Natural killer cell treated with Interleukin-12 subunit alpha and Interleukin-12 subunit beta and Interleukin-15 and Interleukin-18, amount 100 ng/mL, for 72 hours (primary cell): Measurements from ENCODE around the gene MAP3K5. TPM values are rescaled to one million over a fixed set of nuclear protein-coding genes. Genes with fewer than 3 reads are reported as not detected.
"Not testable (repeated sequence)": the region's sequence is repeated elsewhere in the genome, so short reads cannot be mapped to it uniquely, and the experiment has no call there.

Source experiments
- ATAC-seq, 2 donors: fragments of 150-1000 bp; cut with Tn5 transposase in 1 of 2; sonication (Bioruptor Pico), chemical (Tn5 transposase) in 1 of 2; 2 replicates each; pipeline ENCODE4 v1.10.0; 2021
- DNase-seq: peaks from one replicate; pipeline ENCODE4 v3.0.0; 2022; ENCODE audit warnings: low spot score
- H3K27ac Mint-ChIP-seq, 2 donors: 1 replicate in 1 of 2; 2 replicates in 1 of 2; pipeline ENCODE4 v1.8.0; 2022; ENCODE audit warnings: mixed read lengths in 2 of 2, mild to moderate bottlenecking in 1 of 2, moderate library complexity in 1 of 2
- H3K27me3 Mint-ChIP-seq, 2 donors: 1 replicate in 1 of 2; 2 replicates in 1 of 2; pipeline ENCODE4 v1.8.0; 2022; ENCODE audit warnings: mixed read lengths in 2 of 2
- H3K36me3 Mint-ChIP-seq: one replicate; pipeline ENCODE4 v1.8.0; 2022; ENCODE audit warnings: mixed read lengths
- H3K4me1 Mint-ChIP-seq, 2 donors: 1 replicate in 1 of 2; 2 replicates in 1 of 2; pipeline ENCODE4 v1.8.0; 2022; ENCODE audit warnings: low read depth in 2 of 2, mixed read lengths in 2 of 2, mild to moderate bottlenecking in 1 of 2
- H3K4me3 Mint-ChIP-seq: one replicate; pipeline ENCODE4 v1.8.0; 2022; ENCODE audit warnings: mixed read lengths
- H3K9me3 Mint-ChIP-seq: 2 replicates; pipeline ENCODE4 v1.8.0; 2022; ENCODE audit warnings: mixed read lengths
- total RNA-seq, 2 donors: library from RNA; stranded (reverse); gene quantifications; one replicate each; pipeline ENCODE4 v1.2.3, GENCODE V29; 2022

MAP3K5 gene
- total RNA-seq, 2 donors from 2014 or later, result 27.9 to 33.0 TPM

DNA sequence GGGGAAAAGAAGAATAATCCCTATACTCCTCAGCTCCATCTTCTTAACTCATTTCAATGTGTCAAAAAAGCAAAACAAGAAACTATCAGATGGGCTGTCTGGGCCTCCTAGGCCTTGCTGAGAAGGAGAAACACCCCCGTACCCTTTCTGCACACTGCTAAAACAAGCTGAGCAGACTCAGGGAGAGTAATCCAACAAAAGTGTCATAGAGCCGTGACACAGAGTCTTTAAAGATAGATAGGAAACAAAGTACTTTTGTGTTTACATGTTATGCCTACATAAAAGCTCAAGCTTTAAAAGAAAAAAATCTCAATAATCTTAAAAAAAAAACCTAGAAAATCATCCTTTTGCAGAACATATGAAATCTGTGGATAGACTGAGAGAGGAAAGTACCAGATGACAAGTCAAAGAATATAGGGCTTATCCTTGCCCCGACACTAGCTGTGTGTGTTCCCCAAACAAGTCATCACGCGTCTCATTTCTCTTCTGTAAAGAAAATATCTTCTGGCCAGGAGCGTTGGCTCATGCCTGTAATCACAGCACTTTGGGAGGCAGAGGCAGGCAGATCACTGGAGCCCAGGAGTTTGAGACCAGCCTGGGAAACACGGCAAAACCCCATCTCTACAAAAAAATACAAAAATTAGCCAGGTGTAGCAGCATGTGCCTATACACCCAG, 81.3 kb downstream of the MAP3K5 start:
- no peaks in the 10 kb centered on the region for H3K27me3 Mint-ChIP-seq
- no peak overlapping the region for H3K4me3 Mint-ChIP-seq
- H3K4me1 Mint-ChIP-seq, result peaks cover 16 to 35% of the 10 kb centered on the region in 2 donors
- peak overlapping the region in 1 of 2 donors; percentile 17 for H3K27ac Mint-ChIP-seq
- H3K9me3 Mint-ChIP-seq, result no peaks in the 10 kb centered on the region
- H3K36me3 Mint-ChIP-seq, result no peaks in the 10 kb centered on the region
- ATAC-seq, result no peak
- no peak for DNase-seq

DNA sequence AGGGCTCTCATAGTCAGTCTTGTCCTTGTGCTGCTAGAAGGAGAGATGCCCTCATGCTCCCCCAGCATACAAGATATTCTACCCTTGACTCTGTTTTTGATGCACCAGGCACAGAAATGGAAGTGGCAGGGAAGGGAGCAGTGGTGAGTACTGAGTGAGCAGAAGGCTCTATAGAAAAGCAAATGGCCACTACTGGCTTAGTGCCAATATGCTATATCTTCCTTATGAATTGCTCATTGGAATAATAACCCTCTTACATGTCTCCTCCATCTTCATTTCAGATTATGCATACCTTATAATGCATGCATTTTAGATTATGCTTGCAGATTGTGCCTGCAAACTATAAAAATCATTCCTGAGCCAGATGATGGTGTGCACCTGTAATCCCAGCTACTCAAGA, 82.8 kb downstream of the MAP3K5 start:
- Mint-ChIP-seq H3K27me3 (no peaks in the 10 kb centered on the region), H3K27ac (no peak overlapping the region), H3K4me3 (no peak overlapping the region), H3K4me1 (peaks cover 16 to 33% of the 10 kb centered on the region in 2 donors), H3K9me3 (no peaks in the 10 kb centered on the region), H3K36me3 (no peaks in the 10 kb centered on the region)
- DNase-seq, result no peak
- ATAC-seq, result no peak

DNA sequence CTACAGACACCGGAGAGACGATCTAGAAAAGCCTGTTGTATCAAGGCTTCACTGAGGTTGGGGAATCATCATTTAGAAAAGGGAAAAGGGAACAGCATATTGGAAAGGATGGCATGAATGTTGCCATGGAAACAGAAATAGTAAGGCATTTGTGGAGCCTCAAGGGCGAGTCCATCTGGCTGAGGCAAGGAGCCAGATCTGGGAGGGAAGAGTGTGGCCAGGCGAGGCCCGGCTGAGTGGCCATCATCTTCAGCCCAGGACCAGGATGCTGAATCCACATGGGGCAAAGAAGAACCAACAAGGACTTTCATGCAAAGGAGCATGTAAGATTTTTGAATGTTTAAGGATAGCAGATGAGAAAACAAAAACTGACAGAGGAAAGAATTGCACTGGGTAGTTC, 85.8 kb downstream of the MAP3K5 start:
- H3K4me3 Mint-ChIP-seq, result no peak overlapping the region
- H3K27me3 Mint-ChIP-seq, result no peaks in the 10 kb centered on the region
- H3K4me1 Mint-ChIP-seq, result peaks cover 22 to 29% of the 10 kb centered on the region in 2 donors
- peak overlapping the region; percentile 36 to 61 for H3K27ac Mint-ChIP-seq
- peaks cover 4% of the 10 kb centered on the region for H3K36me3 Mint-ChIP-seq
- ATAC-seq (no peak), DNase-seq (no peak)
- no peaks in the 10 kb centered on the region for H3K9me3 Mint-ChIP-seq

DNA sequence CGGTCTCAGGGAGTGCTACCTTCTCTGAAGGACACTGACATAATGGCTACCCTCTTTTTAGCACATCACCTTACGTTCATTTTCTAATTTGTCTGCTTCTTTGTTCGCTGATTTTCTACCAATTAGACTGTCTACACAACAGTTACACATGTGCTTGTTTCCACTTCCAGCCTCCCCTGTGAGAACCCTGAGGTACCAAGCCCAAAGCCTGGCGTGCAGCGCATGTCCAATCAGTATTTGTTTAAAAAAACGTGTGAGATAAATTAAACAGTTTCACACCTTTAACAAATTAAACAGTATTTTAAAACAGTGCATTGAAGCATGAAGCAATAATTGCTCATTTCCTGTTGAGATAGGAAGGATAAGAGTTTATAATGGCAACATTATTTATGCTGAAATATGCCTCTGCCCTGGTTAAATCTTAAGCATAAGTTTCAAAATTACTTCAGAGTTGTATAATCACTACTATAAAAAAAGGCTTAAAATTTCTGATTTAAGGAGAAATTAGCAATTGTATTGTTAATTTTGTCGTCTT, 88.9 kb downstream of the MAP3K5 start:
- Mint-ChIP-seq H3K9me3 (no peaks in the 10 kb centered on the region), H3K4me3 (peak overlapping the region; percentile 47), H3K36me3 (peaks cover 4% of the 10 kb centered on the region), H3K4me1 (peaks cover 36 to 48% of the 10 kb centered on the region in 2 donors), H3K27me3 (no peaks in the 10 kb centered on the region), H3K27ac (peak overlapping the region; percentile 60 to 82)
- ATAC-seq, result no peak
- no peak for DNase-seq

DNA sequence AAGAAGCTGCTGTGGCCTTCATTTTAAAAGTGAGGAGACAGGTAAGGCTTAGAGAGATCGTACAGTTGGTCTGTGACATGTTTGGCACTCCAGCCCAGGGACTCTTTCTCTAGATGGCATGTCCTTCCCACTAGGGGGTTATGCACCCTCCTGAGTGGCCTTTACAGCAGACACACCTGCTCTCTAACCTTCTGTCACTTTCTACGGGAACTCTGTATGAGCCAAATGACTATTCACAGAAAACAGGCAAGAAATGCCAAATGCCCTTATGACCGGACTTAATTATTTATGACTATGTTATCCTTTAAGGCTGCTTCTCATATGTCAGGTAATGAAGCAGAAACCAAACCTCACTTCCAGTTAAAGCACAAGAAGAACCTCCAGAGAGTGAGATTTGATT, 91.2 kb downstream of the MAP3K5 start:
- no peak overlapping the region for H3K4me3 Mint-ChIP-seq
- H3K36me3 Mint-ChIP-seq, result peaks cover 9% of the 10 kb centered on the region
- H3K9me3 Mint-ChIP-seq, result no peaks in the 10 kb centered on the region
- ATAC-seq (no peak), DNase-seq (no peak)
- no peaks in the 10 kb centered on the region for H3K27me3 Mint-ChIP-seq
- H3K27ac Mint-ChIP-seq, result peak overlapping the region in 1 of 2 donors; percentile 4
- H3K4me1 Mint-ChIP-seq, result peaks cover 25 to 37% of the 10 kb centered on the region in 2 donors

DNA sequence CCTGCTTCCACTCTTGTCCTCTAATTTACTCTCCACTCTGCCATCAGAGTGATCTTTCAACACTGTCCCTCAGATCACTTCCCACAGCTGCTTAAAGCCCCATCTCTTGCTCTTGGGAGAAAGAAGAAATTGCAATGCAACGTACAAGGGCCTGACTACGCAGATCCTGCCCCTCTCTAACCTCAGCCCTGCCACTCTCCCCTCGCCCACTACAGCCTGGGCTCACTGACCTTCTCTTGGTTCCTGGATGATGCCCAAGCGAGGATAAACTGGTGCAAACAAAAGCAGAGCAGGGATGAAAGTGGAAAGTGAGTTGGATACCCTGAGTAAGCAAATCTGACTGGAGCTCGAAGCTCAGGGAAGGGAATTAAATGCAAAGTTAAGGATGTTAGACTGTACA, 92.9 kb downstream of the MAP3K5 start:
- Mint-ChIP-seq H3K9me3 (no peaks in the 10 kb centered on the region), H3K4me3 (no peak overlapping the region), H3K27me3 (no peaks in the 10 kb centered on the region), H3K36me3 (peaks cover 9% of the 10 kb centered on the region), H3K27ac (no peak overlapping the region), H3K4me1 (peaks cover 26 to 39% of the 10 kb centered on the region in 2 donors)
- no peak for DNase-seq
- no peak for ATAC-seq

DNA sequence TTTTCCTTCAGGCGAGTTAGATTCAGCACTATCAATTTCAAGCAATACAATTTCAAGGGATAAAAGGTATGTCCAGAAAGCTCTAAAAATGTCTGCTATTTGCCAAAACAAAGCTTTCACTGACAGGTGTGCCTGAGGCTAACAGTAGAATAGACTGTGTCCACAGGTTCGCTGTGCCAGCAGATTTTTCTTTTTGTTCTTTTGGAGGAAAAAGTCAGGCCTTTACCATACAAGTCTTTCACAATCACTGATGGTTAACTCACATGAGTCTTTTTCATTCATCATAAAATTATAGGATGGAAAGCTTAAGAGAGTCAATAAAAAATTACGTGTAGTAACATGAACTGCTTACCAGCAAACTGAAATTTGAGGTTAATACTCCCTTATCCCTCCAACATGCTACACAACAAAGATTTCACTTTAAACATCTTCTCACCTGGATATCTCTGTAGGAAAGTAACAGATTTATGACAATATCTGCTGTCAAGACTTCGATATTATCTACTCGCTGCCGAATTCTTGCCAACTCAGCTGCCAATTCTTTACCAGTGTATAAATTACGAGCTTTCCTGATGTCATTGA, 95.4 kb downstream of the MAP3K5 start:
- Mint-ChIP-seq H3K27me3 (no peaks in the 10 kb centered on the region), H3K9me3 (no peaks in the 10 kb centered on the region)

DNA sequence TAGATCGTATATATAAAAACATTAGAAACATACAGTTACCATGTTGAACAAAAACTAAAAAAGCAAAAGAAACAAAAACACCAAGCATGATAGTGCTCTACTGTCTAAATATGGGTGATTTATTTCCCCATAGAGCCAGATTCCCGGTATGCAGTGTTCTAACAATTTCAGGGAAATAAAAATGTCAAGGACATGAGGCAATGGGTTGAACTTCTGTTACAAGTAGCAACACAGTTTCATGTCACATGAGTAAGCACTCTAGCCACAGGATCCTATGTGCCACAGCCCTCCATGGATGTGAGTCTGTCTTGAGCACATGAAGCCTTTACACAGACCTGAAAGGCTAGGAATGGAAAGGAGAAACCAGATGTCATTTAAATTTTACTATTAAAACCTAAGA, 96.0 kb downstream of the MAP3K5 start:
- no peaks in the 10 kb centered on the region for H3K9me3 Mint-ChIP-seq
- H3K4me3 Mint-ChIP-seq, result no peak overlapping the region
- DNase-seq (no peak), ATAC-seq (peak in 1 of 2 donors; percentile 48)
- H3K27me3 Mint-ChIP-seq, result no peaks in the 10 kb centered on the region
- H3K36me3 Mint-ChIP-seq, result peaks cover 4% of the 10 kb centered on the region
- H3K27ac Mint-ChIP-seq, result no peak overlapping the region
- peaks cover 22 to 30% of the 10 kb centered on the region in 2 donors for H3K4me1 Mint-ChIP-seq

More for the DNA sequence above, 95.4 kb downstream of the MAP3K5 start:
- peaks cover 4% of the 10 kb centered on the region for H3K36me3 Mint-ChIP-seq
- H3K4me1 Mint-ChIP-seq, result peaks cover 22 to 34% of the 10 kb centered on the region in 2 donors
- ATAC-seq (no peak), DNase-seq (no peak)
- no peak overlapping the region for H3K27ac Mint-ChIP-seq
- H3K4me3 Mint-ChIP-seq, result no peak overlapping the region

DNA sequence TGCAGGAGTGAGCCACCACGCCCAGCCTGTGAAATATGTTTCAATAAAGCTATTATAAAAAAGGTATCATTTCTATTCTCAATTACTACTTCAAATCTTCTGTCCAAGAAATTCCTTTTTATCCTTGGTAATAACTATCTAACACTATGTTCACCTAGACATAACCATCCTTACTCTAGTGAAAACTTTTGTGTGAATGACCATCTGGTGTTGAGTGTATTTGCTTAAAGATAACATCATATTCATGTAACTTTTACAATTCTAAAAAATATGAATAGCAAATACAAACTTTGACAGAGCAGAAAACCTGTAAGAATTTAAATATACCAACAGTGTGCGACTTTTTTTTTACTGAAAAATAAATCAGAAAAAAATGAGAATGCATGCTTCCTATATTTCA, 96.9 kb downstream of the MAP3K5 start:
- Mint-ChIP-seq H3K4me1 (peaks cover 17 to 22% of the 10 kb centered on the region in 2 donors), H3K36me3 (peaks cover 4% of the 10 kb centered on the region), H3K4me3 (no peak overlapping the region), H3K27ac (no peak overlapping the region), H3K27me3 (no peaks in the 10 kb centered on the region), H3K9me3 (no peaks in the 10 kb centered on the region)
- DNase-seq, result no peak
- no peak for ATAC-seq

DNA sequence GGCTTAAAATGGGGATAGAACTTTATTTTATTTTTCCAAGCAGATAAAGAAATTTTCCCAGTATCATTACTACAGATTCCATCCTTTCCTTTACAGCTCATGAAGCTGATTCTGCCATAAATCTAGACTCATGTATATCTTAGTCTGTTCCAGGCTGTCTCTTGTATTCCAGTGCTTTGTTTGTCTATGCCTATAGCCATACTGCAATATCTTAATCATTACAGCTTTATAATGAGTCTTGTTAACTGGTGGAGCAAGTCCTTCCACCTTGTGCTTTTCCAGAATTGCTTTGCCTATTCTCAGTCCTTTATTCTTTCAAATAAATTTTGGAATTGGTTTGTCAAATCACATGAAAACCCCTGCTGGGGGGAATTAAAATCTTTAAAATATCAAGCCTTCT, 99.2 kb downstream of the MAP3K5 start:
- Mint-ChIP-seq H3K36me3 (peaks cover 2% of the 10 kb centered on the region), H3K27me3 (no peaks in the 10 kb centered on the region), H3K27ac (no peak overlapping the region), H3K4me1 (peaks cover 6 to 7% of the 10 kb centered on the region in 2 donors), H3K4me3 (no peak overlapping the region), H3K9me3 (no peaks in the 10 kb centered on the region)
- ATAC-seq, result no peak
- no peak for DNase-seq

DNA sequence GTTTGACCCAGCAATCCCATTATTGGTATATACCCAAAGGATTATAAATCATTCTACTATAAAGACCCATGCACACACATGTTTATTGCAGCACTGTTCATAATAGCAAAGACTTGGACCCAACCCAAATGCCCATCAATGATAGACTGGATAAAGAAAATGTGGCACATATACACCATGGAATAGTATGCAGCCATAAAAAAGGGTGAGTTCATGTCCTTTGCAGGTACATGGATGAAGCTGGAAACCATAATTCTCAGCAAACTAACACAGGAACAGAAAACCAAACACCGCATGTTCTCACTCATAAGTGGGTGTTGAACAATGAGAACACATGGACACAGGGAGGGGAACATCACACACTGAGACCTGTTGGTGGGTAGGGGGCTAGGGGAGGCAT, 104.4 kb downstream of the MAP3K5 start:
- H3K9me3 Mint-ChIP-seq, DNase-seq, H3K4me3 Mint-ChIP-seq, H3K27ac Mint-ChIP-seq, ATAC-seq, H3K27me3 Mint-ChIP-seq: not testable (repeated sequence)
- Mint-ChIP-seq H3K4me1 (peaks cover 5 to 10% of the 10 kb centered on the region in 2 donors), H3K36me3 (peaks cover 11% of the 10 kb centered on the region)

DNA sequence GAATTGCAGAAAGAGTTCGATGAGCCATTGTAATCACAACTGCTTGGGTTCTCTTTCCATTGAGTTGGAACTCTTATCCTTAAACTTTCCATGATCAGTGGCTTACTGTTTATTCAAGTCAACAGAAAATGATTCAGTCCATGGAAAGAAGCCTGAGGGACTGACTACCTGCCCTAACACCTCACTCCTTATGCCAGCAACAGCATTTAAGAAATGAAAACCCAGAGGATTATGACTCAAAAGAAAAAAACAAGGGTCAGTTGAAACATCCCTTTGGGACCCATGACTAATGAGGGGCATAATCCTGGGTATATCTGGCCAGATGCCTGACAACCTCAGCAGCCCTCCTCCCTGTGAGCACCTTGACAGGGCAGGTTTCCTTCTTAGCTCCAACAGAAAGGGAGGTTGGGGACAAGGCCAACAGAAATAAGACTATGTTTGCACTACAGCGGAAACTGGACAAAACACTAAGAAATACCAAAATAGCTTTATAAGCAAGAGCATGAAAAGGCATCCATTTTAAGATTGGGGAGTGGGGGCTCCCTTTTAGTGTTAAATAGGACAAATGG, 106.7 kb downstream of the MAP3K5 start:
- no peak for ATAC-seq
- H3K36me3 Mint-ChIP-seq, result peaks cover 11% of the 10 kb centered on the region

DNA sequence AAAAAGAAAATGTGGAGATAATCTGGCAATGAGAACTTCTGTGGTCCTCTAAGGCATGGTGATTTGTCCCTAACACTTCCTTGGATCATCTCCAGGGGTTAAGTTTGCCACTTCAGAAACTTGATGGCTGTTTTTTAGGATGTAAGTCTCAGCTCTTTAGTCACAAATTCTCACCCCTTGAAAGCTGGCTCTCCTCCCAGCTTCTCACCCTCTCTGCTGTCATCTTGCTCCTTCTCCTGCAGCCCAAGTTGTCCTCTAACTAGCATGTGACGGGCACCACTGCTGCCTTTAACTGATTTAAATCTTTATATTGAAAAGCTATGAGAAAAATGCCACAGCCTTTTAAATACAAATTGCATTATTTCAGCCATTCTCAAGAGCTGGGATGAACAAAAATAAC, 107.8 kb downstream of the MAP3K5 start:
- Mint-ChIP-seq H3K27ac (no peak overlapping the region), H3K27me3 (no peaks in the 10 kb centered on the region), H3K4me1 (peaks cover 9 to 10% of the 10 kb centered on the region in 2 donors), H3K9me3 (no peaks in the 10 kb centered on the region), H3K36me3 (peaks cover 11% of the 10 kb centered on the region), H3K4me3 (no peak overlapping the region)
- ATAC-seq (no peak), DNase-seq (no peak)

More for the DNA sequence above, 106.7 kb downstream of the MAP3K5 start:
- Mint-ChIP-seq H3K4me1 (peaks cover 9 to 10% of the 10 kb centered on the region in 2 donors), H3K27me3 (no peaks in the 10 kb centered on the region), H3K9me3 (no peaks in the 10 kb centered on the region), H3K27ac (no peak overlapping the region), H3K4me3 (no peak overlapping the region)
- no peak for DNase-seq
